Trophoblast cell (in vitro differentiated cells and primary cell): ENCODE data around the gene BCL2L1.

ENCODE experiments used
- DNase-seq, 2 donors: peaks; one replicate each; pipeline ENCODE4 v3.0.0-alpha.2; 2016
- H2AFZ ChIP-seq: 2 replicates; pipeline ENCODE4 v1.6.1; 2013; ENCODE audit warnings: low read length, moderate library complexity, mild to moderate bottlenecking; ENCODE audit not compliant: insufficient read depth, poor library complexity
- H2AK5ac ChIP-seq: 2 replicates; pipeline ENCODE4 v1.6.1; 2013; ENCODE audit warnings: mild to moderate bottlenecking, low read length
- H2BK120ac ChIP-seq: 2 replicates; pipeline ENCODE4 v1.6.1; 2013; ENCODE audit warnings: low read length, mild to moderate bottlenecking, moderate library complexity; ENCODE audit not compliant: insufficient read depth, poor library complexity
- H2BK12ac ChIP-seq: 2 replicates; pipeline ENCODE4 v1.6.1; 2013; ENCODE audit warnings: mild to moderate bottlenecking, low read length, moderate library complexity
- H2BK5ac ChIP-seq: 2 replicates; pipeline ENCODE4 v1.6.1; 2013; ENCODE audit warnings: low read length, low read depth, moderate library complexity, mild to moderate bottlenecking; ENCODE audit not compliant: poor library complexity
- H3K14ac ChIP-seq: 2 replicates; pipeline ENCODE4 v1.6.1; 2013; ENCODE audit warnings: mild to moderate bottlenecking, low read length
- H3K18ac ChIP-seq: 2 replicates; pipeline ENCODE4 v1.6.1; 2013; ENCODE audit warnings: mild to moderate bottlenecking, low read length
- H3K23ac ChIP-seq: 2 replicates; pipeline ENCODE4 v1.6.1; 2013; ENCODE audit warnings: low read length
- H3K27ac ChIP-seq: 2 replicates; pipeline ENCODE4 v1.5.1; 2013; ENCODE audit warnings: low read depth, mild to moderate bottlenecking, inconsistent platforms, low read length, moderate library complexity
- H3K27me3 ChIP-seq: 2 replicates; pipeline ENCODE4 v1.6.1; 2013; ENCODE audit warnings: inconsistent platforms, mild to moderate bottlenecking, low read length, moderate library complexity; ENCODE audit not compliant: insufficient read depth
- H3K36me3 ChIP-seq, 2 experiments: 1 replicate in 1 of 2; 2 replicates in 1 of 2; pipeline ENCODE4 v1.6.1; 2013; ENCODE audit warnings: low read length in 2 of 2, mild to moderate bottlenecking in 2 of 2, moderate library complexity in 1 of 2; ENCODE audit not compliant: insufficient read depth in 2 of 2, control insufficient read depth in 1 of 2
- H3K4ac ChIP-seq: 2 replicates; pipeline ENCODE4 v1.6.1; 2013; ENCODE audit warnings: low read depth, mild to moderate bottlenecking, low read length, moderate library complexity
- H3K4me1 ChIP-seq, 2 experiments: 1 replicate in 1 of 2; 2 replicates in 1 of 2; pipeline ENCODE4 v1.6.1; 2013; ENCODE audit warnings: low read length in 2 of 2, mild to moderate bottlenecking in 2 of 2, moderate library complexity in 1 of 2; ENCODE audit not compliant: insufficient read depth in 2 of 2, control insufficient read depth in 1 of 2
- H3K4me2 ChIP-seq: 2 replicates; pipeline ENCODE4 v1.6.1; 2013; ENCODE audit warnings: inconsistent platforms, mild to moderate bottlenecking, low read length, moderate library complexity
- H3K4me3 ChIP-seq: 2 replicates; pipeline ENCODE4 v1.5.1; 2013; ENCODE audit warnings: mild to moderate bottlenecking, low read depth, low read length, inconsistent platforms
- H3K79me1 ChIP-seq: one replicate; pipeline ENCODE4 v1.6.1; 2013; ENCODE audit warnings: low read length
- H3K79me2 ChIP-seq: 2 replicates; pipeline ENCODE4 v1.6.1; 2013; ENCODE audit warnings: low read length, mild to moderate bottlenecking; ENCODE audit not compliant: control insufficient read depth, insufficient read depth, poor library complexity
- H3K9ac ChIP-seq: 2 replicates; pipeline ENCODE4 v1.6.1; 2013; ENCODE audit warnings: mild to moderate bottlenecking, low read length
- H3K9me3 ChIP-seq: 2 replicates; pipeline ENCODE4 v1.6.1; 2013; ENCODE audit warnings: low read depth, mild to moderate bottlenecking, control low read depth, inconsistent platforms, low read length; ENCODE audit not compliant: insufficient read depth
- H4K12ac ChIP-seq: 2 replicates; pipeline ENCODE4 v1.6.1; 2013; ENCODE audit warnings: low read depth, mild to moderate bottlenecking, low read length, moderate library complexity
- H4K8ac ChIP-seq: 2 replicates; pipeline ENCODE4 v1.6.1; 2013; ENCODE audit warnings: low read depth, mild to moderate bottlenecking, low read length, moderate library complexity
- H4K91ac ChIP-seq: one replicate; pipeline ENCODE4 v1.6.1; 2013; ENCODE audit warnings: low read depth, mild to moderate bottlenecking, low read length, moderate library complexity
- WGBS: extraction: QIAGEN DNeasy Blood & Tissue Kit; methylation state at CpG from one replicate; pipeline ENCODE4 v1.1.7; 2013; ENCODE audit warnings: missing lambda C conversion rate; ENCODE audit not compliant: insufficient read length, insufficient coverage; ENCODE audit errors: extremely low coverage; 5-methylcytosine and 5-hydroxymethylcytosine counted together

Gene BCL2L1

DNA sequence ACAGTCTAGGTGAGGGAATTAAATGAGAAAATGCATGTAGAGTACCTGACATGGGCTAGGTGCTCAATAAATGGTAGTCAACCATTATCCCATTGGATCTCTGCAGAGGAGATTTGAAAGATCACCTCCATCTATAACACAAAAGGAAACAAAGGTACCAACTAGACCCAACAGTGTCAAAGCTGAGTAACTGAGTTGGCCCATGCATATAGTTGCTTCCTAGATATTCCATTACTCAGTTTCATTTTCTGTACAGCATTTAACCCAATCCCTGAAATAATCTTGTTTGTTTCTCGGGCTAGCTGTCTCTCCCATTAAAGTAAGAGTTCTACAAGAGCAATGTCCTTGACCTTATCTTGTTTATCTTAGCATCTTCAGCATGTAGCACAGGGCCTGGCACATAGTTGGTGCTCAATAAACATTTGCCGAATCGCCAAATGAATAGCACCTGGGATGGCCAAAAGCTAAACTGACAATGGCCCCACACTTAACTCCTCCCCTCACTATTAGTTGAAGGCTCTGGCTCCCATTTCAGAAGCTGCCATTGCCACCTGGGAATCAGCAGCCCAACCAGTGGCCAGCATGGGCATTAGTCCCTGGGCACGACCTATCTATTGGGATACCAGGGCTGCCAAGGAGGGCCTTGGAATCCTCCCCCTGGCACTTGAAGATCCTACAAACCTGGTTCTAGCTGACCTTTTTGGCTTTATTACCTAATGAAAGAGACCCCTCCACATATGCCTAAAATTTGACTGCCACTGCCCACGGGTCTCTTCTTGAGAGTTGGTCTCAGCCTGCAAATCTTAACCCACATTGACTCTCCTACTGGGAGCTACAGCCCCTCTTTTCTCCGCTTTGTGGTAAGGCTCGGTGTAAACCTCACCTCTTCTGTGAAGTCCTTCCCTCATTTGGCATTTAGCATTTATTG is 22.6 kb downstream of the BCL2L1 start:
- no peak for DNase-seq
- peak overlapping the region; percentile 85 for H2BK5ac ChIP-seq
- peak overlapping the region; percentile 46 for H3K4ac ChIP-seq
- peaks cover 12 to 20% of the 10 kb centered on the region in 2 experiments for H3K4me1 ChIP-seq
- H3K14ac ChIP-seq = peak overlapping the region; percentile 8
- H3K4me3 ChIP-seq = no peak overlapping the region
- peak overlapping the region; percentile 69 for H2BK12ac ChIP-seq
- H3K23ac ChIP-seq = no peak overlapping the region
- H4K8ac ChIP-seq = peak overlapping the region; percentile 11
- H3K36me3 ChIP-seq = peaks cover 0 to 4% of the 10 kb centered on the region in 2 experiments
- H2AK5ac ChIP-seq = peak overlapping the region; percentile 59
- H3K9ac ChIP-seq = no peak overlapping the region
- peak overlapping the region; percentile 39 for H3K18ac ChIP-seq
- H2BK120ac ChIP-seq = peak overlapping the region; percentile 37
- no peak overlapping the region for H4K12ac ChIP-seq
- no peaks in the 10 kb centered on the region for H3K9me3 ChIP-seq
- no peak overlapping the region for H3K4me2 ChIP-seq
- no peaks in the 10 kb centered on the region for H3K79me2 ChIP-seq
- no peak overlapping the region for H2AFZ ChIP-seq
- H4K91ac ChIP-seq = peak overlapping the region; percentile 86
- H3K27ac ChIP-seq = peak overlapping the region; percentile 90
- no peaks in the 10 kb centered on the region for H3K27me3 ChIP-seq
- no CpG with 5 or more reads among the region's 7 CpGs for WGBS
- H3K79me1 ChIP-seq = peaks cover 20% of the 10 kb centered on the region

DNA sequence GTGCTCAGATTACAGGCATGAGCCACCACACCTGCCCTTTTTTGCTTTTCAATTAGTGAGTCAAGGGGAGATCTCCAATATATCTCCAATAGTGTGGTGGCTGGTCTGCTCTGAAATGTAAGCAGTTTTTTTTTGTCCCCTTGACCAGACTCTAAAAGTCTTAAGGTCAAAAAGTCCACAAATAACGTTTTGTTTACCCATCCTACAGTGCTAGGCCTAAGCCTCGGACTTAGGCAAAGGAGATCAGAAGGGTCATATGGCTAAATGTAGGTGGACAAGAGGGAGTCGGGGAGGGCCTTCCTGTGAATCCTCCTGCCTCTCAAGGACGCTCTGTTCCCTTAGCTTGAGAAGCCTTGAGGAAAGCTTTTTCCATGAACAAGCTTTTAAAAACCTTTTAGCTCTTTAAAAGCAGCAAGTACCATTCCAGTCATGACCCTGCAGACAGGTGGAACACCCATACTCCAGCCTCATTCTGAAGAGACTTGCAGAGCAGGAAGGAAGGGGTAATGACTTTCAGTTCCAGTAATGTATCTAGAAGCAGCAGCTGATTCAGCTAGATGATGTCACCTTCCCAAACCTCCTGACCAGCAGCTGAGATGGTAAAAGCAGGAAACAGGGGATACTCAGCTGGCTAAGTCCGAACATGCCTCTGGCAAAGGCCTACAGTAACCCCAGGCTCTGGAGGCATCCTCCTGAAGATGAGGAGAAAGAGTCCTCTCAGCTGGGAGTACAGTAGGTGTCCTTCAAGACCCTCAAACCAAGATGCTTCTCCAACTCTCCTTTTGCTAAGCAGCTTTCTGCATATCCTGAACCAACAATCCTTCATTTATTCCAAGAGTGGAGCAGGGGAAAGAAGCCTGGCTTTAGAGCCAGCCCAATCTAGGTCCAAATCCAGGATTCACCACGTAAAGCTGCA is 23.6 kb downstream of the BCL2L1 start:
- H2AK5ac ChIP-seq = no peak overlapping the region
- H3K4ac ChIP-seq = no peak overlapping the region
- H3K79me1 ChIP-seq = peaks cover 18% of the 10 kb centered on the region
- no CpG with 5 or more reads among the region's 6 CpGs for WGBS
- peaks cover under 1 to 4% of the 10 kb centered on the region in 2 experiments for H3K36me3 ChIP-seq
- H3K9ac ChIP-seq = no peak overlapping the region
- peak overlapping the region; percentile 45 for H3K14ac ChIP-seq
- peak overlapping the region; percentile 53 for H2BK12ac ChIP-seq
- peak overlapping the region; percentile 85 for H2BK5ac ChIP-seq
- H2BK120ac ChIP-seq = peak overlapping the region; percentile 28
- H3K9me3 ChIP-seq = no peaks in the 10 kb centered on the region
- peaks cover 7 to 15% of the 10 kb centered on the region in 2 experiments for H3K4me1 ChIP-seq
- H3K27me3 ChIP-seq = no peaks in the 10 kb centered on the region
- no peak overlapping the region for H4K12ac ChIP-seq
- H3K4me2 ChIP-seq = peak overlapping the region; percentile 2
- DNase-seq = peak; percentile 60 to 74
- peaks cover under 1% of the 10 kb centered on the region for H3K79me2 ChIP-seq
- no peak overlapping the region for H3K23ac ChIP-seq
- no peak overlapping the region for H3K4me3 ChIP-seq
- H3K27ac ChIP-seq = peak overlapping the region; percentile 90
- H4K8ac ChIP-seq = peak overlapping the region; percentile 33
- peak overlapping the region; percentile 86 for H4K91ac ChIP-seq
- H2AFZ ChIP-seq = no peak overlapping the region
- no peak overlapping the region for H3K18ac ChIP-seq

- H3K36me3 ChIP-seq = peaks cover 2 to 4% of the 10 kb centered on the region in 2 experiments
- peaks cover 9 to 14% of the 10 kb centered on the region in 2 experiments for H3K4me1 ChIP-seq
- peak overlapping the region; percentile 59 for H4K91ac ChIP-seq
- peaks cover 17% of the 10 kb centered on the region for H3K79me1 ChIP-seq
- peak overlapping the region; percentile 42 for H3K4ac ChIP-seq
- H3K79me2 ChIP-seq = peaks cover 2% of the 10 kb centered on the region
- peak overlapping the region; percentile 72 for H2BK12ac ChIP-seq
- H4K12ac ChIP-seq = no peak overlapping the region
- H3K27ac ChIP-seq = peak overlapping the region; percentile 90
- H3K14ac ChIP-seq = no peak overlapping the region
- H3K27me3 ChIP-seq = no peaks in the 10 kb centered on the region
- no peak overlapping the region for H2AFZ ChIP-seq
- H4K8ac ChIP-seq = no peak overlapping the region
- H2BK5ac ChIP-seq = peak overlapping the region; percentile 12
- peak overlapping the region; percentile 39 for H2AK5ac ChIP-seq
- H3K4me2 ChIP-seq = no peak overlapping the region
- no peaks in the 10 kb centered on the region for H3K9me3 ChIP-seq
- WGBS = no CpG with 5 or more reads among the region's 8 CpGs
- no peak overlapping the region for H3K23ac ChIP-seq
- no peak overlapping the region for H3K4me3 ChIP-seq
- DNase-seq = no peak
- no peak overlapping the region for H3K9ac ChIP-seq
- H3K18ac ChIP-seq = peak overlapping the region; percentile 52
- H2BK120ac ChIP-seq = peak overlapping the region; percentile 37
These were observed 24.3 kb downstream of the BCL2L1 start for GRCh38 chr20:31698243-31698802.
